ENCODE results near the gene LAMC3. TPM values are rescaled to one million over a fixed set of nuclear protein-coding genes. Genes with fewer than 3 reads are reported as not detected.

LAMC3 gene
- total RNA-seq, 2 experiments from 2014 or later: not detected

DNA sequence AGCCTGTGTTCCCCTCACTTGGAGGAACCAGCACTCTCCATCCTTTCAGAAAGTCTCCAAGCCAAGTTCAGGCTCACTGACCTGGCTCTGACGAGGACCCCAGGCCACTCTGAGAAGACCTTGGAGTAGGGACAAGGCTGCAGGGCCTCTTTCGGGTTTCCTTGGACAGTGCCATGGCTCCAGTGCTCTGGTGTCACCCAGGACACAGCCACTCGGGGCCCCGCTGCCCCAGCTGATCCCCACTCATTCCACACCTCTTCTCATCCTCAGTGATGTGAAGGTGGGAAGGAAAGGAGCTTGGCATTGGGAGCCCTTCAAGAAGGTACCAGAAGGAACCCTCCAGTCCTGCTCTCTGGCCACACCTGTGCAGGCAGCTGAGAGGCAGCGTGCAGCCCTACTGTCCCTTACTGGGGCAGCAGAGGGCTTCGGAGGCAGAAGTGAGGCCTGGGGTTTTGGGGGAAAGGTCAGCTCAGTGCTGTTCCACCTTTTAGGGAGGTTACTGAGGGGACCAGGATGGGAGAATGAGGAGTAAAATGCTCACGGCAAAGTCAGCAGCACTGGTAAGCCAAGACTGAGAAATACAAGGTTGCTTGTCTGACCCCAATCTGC is 111.8 kb downstream of the LAMC3 start:
- ChIA-PET POLR2A (no interaction called here), CTCF (no interaction called here)
- H3K4me1 Mint-ChIP-seq (ENCODE audit: low read depth): no peaks in the 10 kb centered on the region
- peaks cover 7% of the 10 kb centered on the region for H3K27me3 Mint-ChIP-seq (ENCODE audit: low read depth)
- no peak overlapping the region for H3K27ac Mint-ChIP-seq
- H3K9me3 Mint-ChIP-seq (ENCODE audit: insufficient read depth): no peaks in the 10 kb centered on the region
- peaks cover 2% of the 10 kb centered on the region for H3K36me3 Mint-ChIP-seq (ENCODE audit: low read depth)
- no peak for ATAC-seq
- no peak for DNase-seq
- H3K4me3 Mint-ChIP-seq: no peak overlapping the region

- peaks cover 2% of the 10 kb centered on the region for H3K36me3 Mint-ChIP-seq (ENCODE audit: low read depth)
- peaks cover 6% of the 10 kb centered on the region for H3K4me1 Mint-ChIP-seq (ENCODE audit: low read depth)
- H3K9me3 Mint-ChIP-seq (ENCODE audit: insufficient read depth): no peaks in the 10 kb centered on the region
- POLR2A ChIA-PET: no interaction called here
- CTCF ChIA-PET: no interaction called here
- H3K27ac Mint-ChIP-seq: no peak overlapping the region
- no peak overlapping the region for H3K4me3 Mint-ChIP-seq
- peaks cover 7% of the 10 kb centered on the region for H3K27me3 Mint-ChIP-seq (ENCODE audit: low read depth)
- DNase-seq (no peak), ATAC-seq (no peak)
Measured at GRCh38 chr9:131121346-131121745, 112.4 kb downstream of the LAMC3 start.

DNA sequence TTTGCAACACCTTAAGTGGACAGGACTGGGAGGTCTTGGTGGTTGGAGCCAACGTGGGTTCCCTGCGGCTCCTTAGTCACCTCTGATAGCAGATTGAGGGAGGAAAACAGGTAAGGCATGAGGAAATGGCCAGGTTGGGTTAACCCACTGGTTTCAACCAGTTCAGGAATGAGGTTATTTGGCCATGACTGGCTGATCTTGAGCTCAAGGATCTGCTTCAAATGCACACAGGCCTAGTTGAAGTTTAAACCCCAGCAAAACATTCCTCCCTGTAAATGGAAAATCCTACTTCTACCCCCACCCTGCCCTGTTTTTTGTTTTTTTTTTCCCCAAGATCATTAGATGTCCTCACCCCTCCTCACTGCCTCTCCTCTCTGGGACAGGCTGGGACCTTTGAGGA is 113.2 kb downstream of the LAMC3 start:
- H3K36me3 Mint-ChIP-seq (ENCODE audit: low read depth): peaks cover 2% of the 10 kb centered on the region
- peaks cover 14% of the 10 kb centered on the region for H3K4me1 Mint-ChIP-seq (ENCODE audit: low read depth)
- H3K27ac Mint-ChIP-seq: no peak overlapping the region
- H3K4me3 Mint-ChIP-seq: no peak overlapping the region
- DNase-seq (no peak), ATAC-seq (no peak)
- H3K9me3 Mint-ChIP-seq (ENCODE audit: insufficient read depth): no peaks in the 10 kb centered on the region
- CTCF ChIA-PET: interaction anchor here (1.0 kb wide), 1 partner anchor 65 kb away, joined by 3 read pairs; no protein-coding TSS in a partner anchor
- H3K27me3 Mint-ChIP-seq (ENCODE audit: low read depth): peaks cover 7% of the 10 kb centered on the region
- POLR2A ChIA-PET: no interaction called here

GRCh38 chr9:131125038-131125287 is 116.0 kb downstream of the LAMC3 start:
- peaks cover 27% of the 10 kb centered on the region for H3K4me1 Mint-ChIP-seq (ENCODE audit: low read depth)

DNA sequence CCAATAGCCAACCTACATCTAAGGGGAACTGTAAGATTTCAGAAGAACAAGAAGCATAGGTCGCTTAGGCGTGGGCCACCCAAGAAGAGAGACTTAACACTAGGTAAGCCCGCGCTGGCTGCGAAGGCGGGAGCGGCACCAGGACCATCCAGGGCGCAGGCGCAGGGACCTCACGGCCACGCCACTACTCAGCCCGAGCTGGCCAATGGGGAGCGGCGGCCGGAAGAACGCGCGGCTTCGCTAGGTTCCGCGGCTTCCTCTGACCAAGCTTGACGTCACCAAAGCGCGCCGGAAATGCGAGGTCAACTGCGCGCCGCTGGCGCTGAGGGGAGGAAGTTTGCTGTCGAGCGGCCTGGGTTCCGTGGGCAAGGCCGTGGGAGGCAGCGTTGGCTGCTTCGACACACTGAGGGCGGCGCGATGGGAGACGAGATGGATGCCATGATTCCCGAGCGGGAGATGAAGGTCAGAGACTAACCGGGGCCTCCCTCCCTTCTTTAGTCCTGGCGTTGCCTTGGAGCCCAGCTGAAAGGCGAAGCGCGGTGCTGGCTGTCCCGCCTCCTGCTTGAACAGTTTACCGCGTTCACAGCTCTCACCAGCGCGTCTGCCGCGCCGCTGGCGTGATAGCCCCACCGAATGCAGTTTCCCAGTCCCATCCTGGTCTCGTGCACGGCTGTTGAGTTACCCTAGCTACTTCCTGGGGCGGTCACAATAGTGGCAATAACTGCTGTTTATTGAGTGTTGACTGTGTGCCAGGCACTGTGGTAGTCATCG is 116.5 kb downstream of the LAMC3 start, which contains the start of gene NUP214:
TSS of gene NUP214 (plus strand) at position 299 of the 771 bp plus-strand sequence. CDS start at position 418, 119 bp downstream.
- CTCF ChIA-PET: interaction anchor here (0.7 to 1.6 kb wide), 7 partner anchors 10 to 451 kb away, joined by 3 to 9 read pairs (median 3); no protein-coding TSS in a partner anchor
- no peaks in the 10 kb centered on the region for H3K27me3 Mint-ChIP-seq (ENCODE audit: low read depth)

More at GRCh38 chr9:131125038-131125287, 116.0 kb downstream of the LAMC3 start:
- DNase-seq (no peak), ATAC-seq (no peak)
- ChIA-PET POLR2A (interaction anchor here (0.6 to 2.3 kb wide), 31 partner anchors 9 to 620 kb away, joined by 3 to 13 read pairs (median 4); no protein-coding TSS in a partner anchor), CTCF (interaction anchor here (0.8 to 1.6 kb wide), 6 partner anchors 10 to 225 kb away, joined by 3 to 9 read pairs (median 4); no protein-coding TSS in a partner anchor)
- Mint-ChIP-seq H3K27ac (peak overlapping the region; percentile 97), H3K27me3 (ENCODE audit: low read depth) (peaks cover 3% of the 10 kb centered on the region), H3K36me3 (ENCODE audit: low read depth) (peaks cover 24% of the 10 kb centered on the region), H3K4me3 (peak overlapping the region; percentile 96), H3K9me3 (ENCODE audit: insufficient read depth) (no peaks in the 10 kb centered on the region)

GRCh38 chr9:131126059-131126426 is 117.1 kb downstream of the LAMC3 start:
- DNase-seq (no peak), ATAC-seq (no peak)
- CTCF ChIA-PET: interaction anchor here (0.7 kb wide), 1 partner anchor 451 kb away, joined by 3 read pairs; no protein-coding TSS in a partner anchor
- POLR2A ChIA-PET: interaction anchor here (0.7 to 2.3 kb wide), 11 partner anchors 9 to 374 kb away, joined by 3 to 13 read pairs (median 5); no protein-coding TSS in a partner anchor
- H3K36me3 Mint-ChIP-seq (ENCODE audit: low read depth): peaks cover 30% of the 10 kb centered on the region
- peak overlapping the region; percentile 96 for H3K4me3 Mint-ChIP-seq
- H3K27me3 Mint-ChIP-seq (ENCODE audit: low read depth): no peaks in the 10 kb centered on the region
- no peaks in the 10 kb centered on the region for H3K9me3 Mint-ChIP-seq (ENCODE audit: insufficient read depth)
- peak overlapping the region; percentile 97 for H3K27ac Mint-ChIP-seq
- peaks cover 29% of the 10 kb centered on the region for H3K4me1 Mint-ChIP-seq (ENCODE audit: low read depth)

More for the DNA sequence above, 116.5 kb downstream of the LAMC3 start, which contains the start of gene NUP214:
- H3K27ac Mint-ChIP-seq: peak within 1 kb of the TSS; percentile 97
- H3K9me3 Mint-ChIP-seq (ENCODE audit: insufficient read depth): no peaks in the 10 kb centered on the region
- POLR2A ChIA-PET: interaction anchor here (0.6 to 2.3 kb wide), 32 partner anchors 8 to 619 kb away, joined by 3 to 13 read pairs (median 4); no protein-coding TSS in a partner anchor
- H3K36me3 Mint-ChIP-seq (ENCODE audit: low read depth): peaks cover 26% of the 10 kb centered on the region
- DNase-seq: peak; percentile 100
- ATAC-seq: peak; percentile 100
- peak within 1 kb of the TSS; percentile 96 for H3K4me3 Mint-ChIP-seq
- H3K4me1 Mint-ChIP-seq (ENCODE audit: low read depth): peaks cover 27% of the 10 kb centered on the region

DNA sequence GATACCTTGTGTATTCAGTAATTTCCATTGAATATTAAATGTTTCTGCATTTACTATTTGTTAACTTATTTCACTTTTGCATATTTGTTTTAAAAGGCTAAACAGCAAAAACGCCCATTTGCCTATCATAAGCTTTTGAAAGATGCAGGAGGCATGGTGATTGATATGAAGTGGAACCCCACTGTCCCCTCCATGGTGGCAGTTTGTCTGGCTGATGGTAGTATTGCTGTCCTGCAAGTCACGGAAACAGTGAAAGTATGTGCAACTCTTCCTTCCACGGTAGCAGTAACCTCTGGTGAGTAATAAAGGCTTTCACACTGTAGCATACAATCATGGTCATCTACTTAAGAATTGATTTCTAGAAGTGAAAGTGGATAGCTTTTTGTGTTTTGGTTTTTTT is 120.2 kb downstream of the LAMC3 start:
- ATAC-seq: no peak
- POLR2A ChIA-PET: no interaction called here
- H3K27me3 Mint-ChIP-seq (ENCODE audit: low read depth): no peaks in the 10 kb centered on the region
- CTCF ChIA-PET: no interaction called here
- peaks cover 29% of the 10 kb centered on the region for H3K4me1 Mint-ChIP-seq (ENCODE audit: low read depth)
- no peak for DNase-seq
- H3K4me3 Mint-ChIP-seq: no peak overlapping the region
- H3K36me3 Mint-ChIP-seq (ENCODE audit: low read depth): peaks cover 48% of the 10 kb centered on the region
- no peak overlapping the region for H3K27ac Mint-ChIP-seq
- H3K9me3 Mint-ChIP-seq (ENCODE audit: insufficient read depth): no peaks in the 10 kb centered on the region

DNA sequence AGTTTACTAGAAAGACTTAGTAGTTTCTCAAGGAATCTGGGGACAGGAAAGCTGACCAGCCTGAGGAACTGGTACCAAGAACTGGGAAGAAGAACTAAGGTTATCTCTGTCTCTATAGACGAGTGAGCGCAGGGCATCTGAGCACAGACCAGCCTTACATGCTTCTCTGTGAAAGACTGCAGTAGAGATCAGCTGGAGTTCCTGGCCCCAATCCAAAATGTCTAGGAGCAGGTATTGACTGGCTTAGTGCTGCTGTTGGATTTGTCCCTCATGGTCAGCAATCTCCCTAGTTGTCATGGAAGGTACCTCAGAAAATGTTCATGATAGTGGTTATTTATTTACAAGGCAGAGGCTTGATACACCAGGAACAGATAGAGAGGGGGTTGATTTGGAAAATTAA is 129.7 kb downstream of the LAMC3 start:
- no peak overlapping the region for H3K27ac Mint-ChIP-seq
- H3K36me3 Mint-ChIP-seq (ENCODE audit: low read depth): peaks cover 47% of the 10 kb centered on the region
- CTCF ChIA-PET: no interaction called here
- H3K4me3 Mint-ChIP-seq: no peak overlapping the region
- ATAC-seq (no peak), DNase-seq (no peak)
- H3K9me3 Mint-ChIP-seq (ENCODE audit: insufficient read depth): no peaks in the 10 kb centered on the region
- no peaks in the 10 kb centered on the region for H3K4me1 Mint-ChIP-seq (ENCODE audit: low read depth)
- POLR2A ChIA-PET: no interaction called here
- no peaks in the 10 kb centered on the region for H3K27me3 Mint-ChIP-seq (ENCODE audit: low read depth)

DNA sequence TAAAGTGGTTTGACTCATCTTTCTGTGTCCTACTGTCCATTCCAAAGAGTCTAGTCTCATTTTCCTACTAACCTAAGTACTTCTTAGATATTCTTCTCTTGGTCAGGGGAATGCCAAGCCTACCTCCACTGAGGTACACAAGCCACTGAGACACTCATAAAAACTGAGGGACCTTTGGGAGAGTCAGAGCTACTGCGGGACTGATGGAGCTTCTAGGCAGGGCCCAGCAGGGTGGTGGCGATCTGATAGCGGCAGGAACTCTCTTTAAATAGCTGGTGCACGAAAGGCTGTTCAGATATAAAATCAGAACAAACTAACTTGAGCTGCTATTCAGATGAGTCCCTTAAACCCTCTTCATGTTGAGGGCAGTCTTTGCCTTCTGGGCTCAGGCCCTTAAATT is 131.1 kb downstream of the LAMC3 start:
- CTCF ChIA-PET: interaction anchor here (1.2 kb wide), 1 partner anchor 197 kb away, joined by 3 read pairs; no protein-coding TSS in a partner anchor
- H3K36me3 Mint-ChIP-seq (ENCODE audit: low read depth): peaks cover 49% of the 10 kb centered on the region
- no peaks in the 10 kb centered on the region for H3K9me3 Mint-ChIP-seq (ENCODE audit: insufficient read depth)
- no peak for ATAC-seq
- POLR2A ChIA-PET: no interaction called here
- no peaks in the 10 kb centered on the region for H3K27me3 Mint-ChIP-seq (ENCODE audit: low read depth)
- no peaks in the 10 kb centered on the region for H3K4me1 Mint-ChIP-seq (ENCODE audit: low read depth)
- no peak overlapping the region for H3K27ac Mint-ChIP-seq
- no peak for DNase-seq
- H3K4me3 Mint-ChIP-seq: no peak overlapping the region

DNA sequence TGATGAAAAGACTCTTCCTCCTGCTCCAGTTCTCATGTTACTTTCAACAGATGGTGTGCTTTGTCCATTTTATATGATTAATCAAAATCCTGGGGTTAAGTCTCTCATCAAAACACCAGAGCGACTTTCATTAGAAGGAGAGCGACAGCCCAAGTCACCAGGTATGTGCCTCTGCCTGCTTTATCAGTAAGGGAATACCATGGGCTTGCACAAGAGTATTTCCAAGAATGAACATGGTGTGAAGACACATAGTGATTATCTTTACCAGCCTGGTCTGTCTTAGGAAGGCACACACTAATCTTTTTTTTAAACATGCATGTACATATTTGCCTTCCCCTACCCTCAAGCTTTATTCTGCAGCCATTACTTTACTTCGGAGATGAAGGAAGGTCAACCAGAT is 131.6 kb downstream of the LAMC3 start:
- no peaks in the 10 kb centered on the region for H3K4me1 Mint-ChIP-seq (ENCODE audit: low read depth)
- H3K9me3 Mint-ChIP-seq (ENCODE audit: insufficient read depth): no peaks in the 10 kb centered on the region
- ChIA-PET CTCF (interaction anchor here (1.2 kb wide), 1 partner anchor 196 kb away, joined by 3 read pairs; no protein-coding TSS in a partner anchor), POLR2A (no interaction called here)
- H3K27ac Mint-ChIP-seq: no peak overlapping the region
- no peak for DNase-seq
- peaks cover 52% of the 10 kb centered on the region for H3K36me3 Mint-ChIP-seq (ENCODE audit: low read depth)
- no peak overlapping the region for H3K4me3 Mint-ChIP-seq
- ATAC-seq: no peak
- H3K27me3 Mint-ChIP-seq (ENCODE audit: low read depth): no peaks in the 10 kb centered on the region

GRCh38 chr9:131142160-131142559 is 133.2 kb downstream of the LAMC3 start:
- peaks cover 56% of the 10 kb centered on the region for H3K36me3 Mint-ChIP-seq (ENCODE audit: low read depth)
- ChIA-PET CTCF (interaction anchor here (1.5 kb wide), 1 partner anchor 195 kb away, joined by 6 read pairs; no protein-coding TSS in a partner anchor), POLR2A (no interaction called here)
- H3K4me3 Mint-ChIP-seq: no peak overlapping the region
- H3K4me1 Mint-ChIP-seq (ENCODE audit: low read depth): no peaks in the 10 kb centered on the region
- DNase-seq (no peak), ATAC-seq (no peak)
- no peak overlapping the region for H3K27ac Mint-ChIP-seq
- no peaks in the 10 kb centered on the region for H3K9me3 Mint-ChIP-seq (ENCODE audit: insufficient read depth)
- H3K27me3 Mint-ChIP-seq (ENCODE audit: low read depth): no peaks in the 10 kb centered on the region
